ENCODE measurements around the gene ROCK2.

DNA sequence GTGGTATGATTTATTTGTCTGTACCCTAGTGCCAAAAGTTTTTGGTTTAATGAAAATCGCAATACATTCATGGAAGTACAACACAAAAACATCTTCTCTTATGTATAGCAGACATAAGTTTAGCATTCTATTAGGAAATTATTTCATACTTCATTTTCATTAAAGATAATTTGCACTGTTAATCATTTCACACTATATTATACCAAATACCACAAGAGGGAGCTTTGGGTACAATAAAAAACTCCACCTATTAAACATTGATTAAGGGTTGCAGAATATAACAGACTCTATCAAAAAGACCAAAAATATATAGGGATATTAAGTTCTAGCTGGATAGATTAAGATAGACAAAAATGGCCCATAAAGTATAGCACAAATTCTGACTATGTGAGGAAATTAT is 110.1 kb downstream of the ROCK2 start:
- no peak for TF ChIP-seq GATA3 (IDR thresholded peaks at IDR 0.05; ENCODE audit: low read depth, low read length)
- no peak for TF ChIP-seq GATA2 (IDR thresholded peaks at IDR 0.05; ENCODE audit: low read depth, low read length)
